ENCODE data around the gene CISTR.
"Not testable (repeated sequence)": the region's sequence is repeated elsewhere in the genome, so short reads cannot be mapped to it uniquely, and the experiment has no call there.

CISTR gene

DNA sequence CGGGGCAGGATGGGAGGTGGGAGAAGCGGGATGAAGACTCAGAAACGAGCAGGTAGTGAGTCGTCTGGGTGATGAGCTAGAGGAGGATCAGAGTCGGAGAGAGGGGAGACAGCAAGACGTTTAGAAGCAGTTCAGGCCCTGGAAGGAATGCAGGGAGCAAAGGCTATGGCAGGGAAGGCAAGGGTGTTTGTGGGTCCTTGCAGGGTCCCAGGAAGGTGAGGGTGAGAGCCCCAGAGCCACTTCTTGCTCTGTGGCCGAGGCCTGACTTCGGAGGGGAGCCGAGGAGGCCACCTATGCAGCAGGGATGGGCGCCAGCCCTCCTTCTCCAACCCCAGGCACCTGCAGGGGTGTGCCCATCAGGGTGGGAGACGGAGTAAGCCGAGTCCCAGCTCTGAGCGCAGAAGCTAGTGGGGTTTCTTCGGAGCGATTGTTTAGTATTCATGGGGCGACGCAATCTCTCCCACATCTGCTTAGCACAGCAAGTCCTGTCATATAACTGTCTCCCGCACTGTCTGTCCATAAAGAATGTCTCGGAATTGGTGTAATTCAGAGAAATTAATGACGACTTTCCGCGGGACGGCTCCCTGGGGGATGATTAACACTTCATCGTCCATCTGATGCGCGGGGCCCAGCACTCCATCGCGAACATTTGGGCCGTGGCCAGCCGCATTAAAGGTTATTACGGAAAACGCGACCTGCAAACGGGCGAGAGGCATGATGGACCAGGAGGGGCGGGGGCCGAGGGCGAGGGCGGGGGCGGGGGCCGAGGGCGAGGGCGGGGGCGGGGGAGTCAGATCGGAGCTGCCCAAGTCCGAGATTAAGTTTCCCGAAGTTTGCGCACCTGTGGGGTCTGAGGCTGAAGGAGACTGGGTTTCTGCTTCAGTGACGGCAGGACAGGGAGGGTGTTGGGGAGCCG lies 12.3 kb downstream of the CISTR start:
- no peak for DNase-seq

DNA sequence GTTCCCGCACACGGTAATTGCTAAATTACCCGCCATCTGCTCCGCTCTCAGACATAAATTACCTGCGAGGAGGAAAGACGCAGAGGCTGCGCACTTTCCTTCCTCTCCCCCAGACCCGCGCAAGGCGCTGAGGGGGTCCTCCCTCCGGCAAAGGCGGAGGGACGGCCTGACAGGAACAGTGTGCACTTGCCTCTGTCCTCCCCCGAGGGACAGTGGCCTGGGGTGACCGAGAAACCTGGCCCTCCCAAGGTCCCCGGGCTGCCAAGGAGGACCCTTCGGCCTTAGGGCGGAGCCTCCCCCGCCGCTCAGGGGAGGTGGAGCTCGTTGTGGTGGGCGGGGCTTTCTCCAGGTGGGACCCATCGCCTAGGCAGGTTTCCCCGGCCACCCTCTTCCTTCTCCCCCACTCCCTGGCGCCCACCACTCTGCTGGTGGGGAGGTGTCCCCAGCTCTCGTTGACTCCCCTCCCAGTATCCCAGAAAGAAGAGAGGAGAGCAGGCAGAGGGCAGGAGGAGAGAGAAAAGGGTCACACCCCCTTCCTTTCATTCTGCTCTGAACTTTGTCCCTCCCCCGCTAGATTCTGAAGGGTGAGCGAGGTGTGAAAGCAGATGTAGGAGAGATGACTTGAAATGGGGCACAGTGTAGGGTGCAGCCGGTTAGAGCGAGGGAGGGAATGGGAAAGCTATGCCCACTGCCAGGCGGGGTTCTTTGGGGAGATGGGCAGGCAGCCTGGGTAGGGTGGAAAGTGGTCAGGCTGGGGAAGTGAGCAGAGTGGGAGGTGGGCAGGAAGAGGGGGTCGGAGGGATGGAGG lies 13.2 kb downstream of the CISTR start:
- no peak for DNase-seq

DNA sequence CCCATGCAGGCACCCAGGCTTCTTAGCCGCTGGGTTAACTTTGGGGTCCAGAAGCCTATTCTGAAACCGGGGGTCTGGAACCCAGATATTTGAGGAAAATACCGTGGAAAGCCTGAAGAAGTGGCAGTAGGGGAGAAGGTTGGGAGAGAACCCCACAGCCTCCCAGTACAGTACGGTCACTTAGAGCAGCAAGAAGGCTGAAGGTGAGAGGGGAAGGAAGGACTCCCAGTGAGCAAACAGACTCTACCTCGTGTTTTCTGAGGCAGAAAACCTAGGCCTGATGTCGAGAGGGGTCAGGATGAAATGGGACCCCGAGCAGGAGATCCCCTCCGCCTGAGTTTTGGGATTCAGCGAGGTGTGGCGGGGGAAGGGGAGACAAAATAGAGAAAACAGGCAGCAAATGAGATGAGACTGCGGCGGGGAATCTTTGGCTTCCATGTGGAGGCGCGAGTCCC lies 13.8 kb downstream of the CISTR start:
- DNase-seq = no peak

DNA sequence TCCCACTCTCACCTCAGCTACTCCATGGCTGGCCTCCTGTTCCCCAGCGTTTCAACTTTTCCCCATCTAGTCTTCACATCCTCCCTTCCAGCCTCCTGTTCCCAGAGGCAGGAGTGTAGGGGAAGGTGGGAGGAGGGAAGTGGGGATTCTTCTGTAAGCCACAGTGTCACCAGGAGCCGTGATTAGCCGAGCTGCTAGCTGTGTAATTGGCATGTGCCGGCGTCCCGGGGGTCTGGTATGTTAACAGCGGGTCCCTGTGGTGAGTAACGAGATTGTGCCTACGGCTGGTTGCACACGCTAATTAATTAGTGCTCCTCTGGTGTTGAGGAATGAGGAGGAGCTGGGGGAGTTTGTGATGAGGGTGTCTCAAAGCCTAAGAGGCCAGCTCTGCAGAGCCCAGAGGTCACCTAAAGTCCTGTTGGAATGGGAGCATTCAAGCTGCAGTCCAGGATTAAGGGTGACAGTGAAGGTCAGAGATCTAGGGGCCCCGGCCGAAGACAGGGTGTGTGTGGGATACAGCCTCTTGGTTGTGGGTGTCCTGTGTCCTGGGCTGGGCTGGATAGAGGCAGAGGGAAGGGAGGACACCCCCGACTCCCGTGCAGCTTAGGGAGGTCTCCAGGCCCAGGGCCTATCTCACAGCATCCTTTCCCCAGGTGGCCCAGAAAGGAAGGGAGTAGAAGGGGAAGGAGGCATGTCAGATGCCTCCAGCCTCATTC lies 14.5 kb downstream of the CISTR start:
- DNase-seq = no peak

DNA sequence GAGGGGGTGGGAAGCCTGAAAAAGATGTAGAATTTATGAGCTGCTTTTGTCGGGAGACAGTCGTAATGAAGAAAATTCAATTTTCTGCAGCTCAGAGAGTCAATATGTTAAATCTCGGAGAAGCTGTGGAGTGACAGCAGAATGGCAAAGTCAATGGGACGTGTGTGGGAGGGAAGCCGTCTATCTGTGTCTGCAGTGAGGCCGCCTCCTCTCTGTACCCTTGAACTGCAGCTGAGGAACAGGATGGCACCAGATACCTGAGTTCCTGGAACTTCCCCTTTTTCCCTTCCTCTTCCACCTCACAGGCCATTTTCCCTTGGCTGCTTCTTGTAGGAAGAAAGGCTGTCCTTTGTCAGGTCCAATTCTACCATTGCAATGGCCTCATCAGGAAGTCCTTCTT lies 15.2 kb downstream of the CISTR start:
- DNase-seq = no peak

DNA sequence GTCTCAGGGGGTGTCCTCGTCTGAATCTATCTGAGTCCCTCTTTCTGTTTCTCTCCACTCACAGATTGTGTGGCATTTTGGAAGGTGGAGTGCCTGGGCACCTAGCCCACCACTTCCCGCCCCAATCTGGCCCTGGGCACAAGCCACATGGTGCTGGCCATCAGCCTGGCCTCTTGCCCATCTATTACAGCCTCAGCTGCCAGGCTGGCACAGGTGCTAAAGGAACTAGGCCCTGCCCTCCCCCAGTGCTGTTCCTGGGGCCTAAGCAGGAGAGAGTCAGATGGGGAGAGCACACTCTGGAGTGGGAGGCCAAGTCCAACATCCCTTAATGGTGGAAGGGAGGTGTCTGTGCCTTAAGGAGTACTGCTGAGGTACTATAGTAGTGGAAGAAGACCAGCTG lies 16.2 kb downstream of the CISTR start:
- no peak for DNase-seq

DNA sequence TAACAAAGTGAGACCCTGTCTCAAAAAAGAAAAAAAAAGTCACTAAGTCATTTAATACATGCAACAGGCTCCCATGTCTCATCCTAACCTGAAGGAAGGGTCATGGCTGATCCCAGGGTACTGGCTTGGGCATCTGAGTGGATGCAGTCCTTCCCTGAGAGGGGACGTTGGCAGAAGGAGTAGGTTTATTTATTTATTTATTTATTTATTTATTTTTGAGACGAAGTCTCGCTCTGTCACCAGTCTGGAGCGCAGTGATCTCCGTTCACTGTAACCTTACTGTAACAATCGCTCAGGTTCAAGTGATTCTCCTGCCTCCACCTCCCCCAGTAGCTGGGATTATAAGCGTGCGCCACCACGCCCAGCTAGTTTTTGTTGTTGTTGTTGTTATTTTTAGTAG lies 17.4 kb downstream of the CISTR start:
- DNase-seq = no peak

DNA sequence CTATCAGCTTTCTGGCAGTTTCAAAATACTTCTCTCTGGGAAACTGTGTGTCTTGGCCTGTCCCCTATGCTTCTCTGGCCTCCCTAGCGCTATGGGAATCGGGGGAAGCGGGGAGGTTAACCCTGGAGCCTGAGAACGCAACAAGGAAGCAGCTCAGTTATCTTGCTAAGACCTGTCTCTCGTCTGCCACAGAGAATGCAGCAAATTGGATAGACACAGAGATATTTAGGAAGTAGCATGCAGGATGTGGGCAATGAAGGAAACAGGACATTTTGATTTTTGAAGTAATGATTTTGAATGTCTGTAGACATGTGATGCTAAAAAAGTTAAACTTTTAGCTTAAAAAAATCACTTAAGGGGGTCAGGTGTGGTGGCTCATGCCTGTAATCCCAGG lies 18.0 kb downstream of the CISTR start:
- DNase-seq = no peak

DNA sequence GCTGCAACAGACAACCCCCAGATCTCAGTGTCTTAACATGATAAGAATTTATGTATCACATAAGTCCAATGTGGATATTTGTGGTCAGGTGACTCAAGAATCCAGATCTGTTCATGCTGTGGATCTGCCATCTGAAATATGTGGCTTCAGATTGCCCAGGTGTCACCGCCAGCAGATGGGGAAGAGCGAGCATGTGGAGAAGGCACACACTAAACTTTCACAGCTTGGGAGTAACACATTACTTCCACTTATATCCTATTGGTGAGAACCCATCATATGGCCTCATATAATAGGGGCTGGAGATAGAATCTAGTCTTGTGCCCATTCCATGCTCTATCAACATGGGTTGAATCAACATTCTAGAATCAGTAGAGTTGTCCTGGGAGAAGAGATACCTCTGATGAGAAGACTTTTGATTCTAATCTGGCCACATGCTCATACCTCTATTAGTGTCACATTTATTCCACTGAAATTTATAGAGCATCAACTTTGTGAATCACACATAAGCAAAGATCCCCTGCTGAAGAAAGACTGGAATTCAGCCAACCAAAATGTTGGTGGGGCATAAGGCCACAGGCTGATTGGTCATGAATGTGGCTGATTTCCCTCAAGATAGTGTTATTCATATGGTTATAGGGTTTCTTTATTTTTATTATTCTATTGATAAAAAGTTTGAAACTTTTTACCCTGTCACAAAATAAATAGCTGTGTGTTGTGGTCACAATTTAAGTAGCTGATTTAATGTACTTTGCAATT lies 18.6 kb downstream of the CISTR start:
- DNase-seq = peak; percentile 78

DNA sequence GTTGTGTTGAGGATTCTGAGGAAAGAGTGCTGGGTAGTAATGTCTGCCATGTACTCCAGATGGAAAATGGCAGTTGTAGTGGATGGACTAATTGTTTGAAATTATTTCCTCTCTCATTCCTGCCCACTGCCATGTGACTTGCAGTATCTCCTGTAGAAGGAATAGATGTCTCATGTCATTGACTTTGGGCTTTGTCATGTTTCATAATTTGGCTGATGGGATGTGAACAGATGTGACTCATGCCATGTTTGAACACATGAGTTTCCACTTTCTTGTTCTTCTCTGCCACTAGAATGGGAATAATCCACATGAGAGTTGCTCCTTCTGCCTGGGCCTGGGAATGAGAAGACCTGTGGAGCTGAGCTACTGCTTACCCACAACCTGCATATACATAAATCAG lies 22.1 kb downstream of the CISTR start:
- DNase-seq = no peak

DNA sequence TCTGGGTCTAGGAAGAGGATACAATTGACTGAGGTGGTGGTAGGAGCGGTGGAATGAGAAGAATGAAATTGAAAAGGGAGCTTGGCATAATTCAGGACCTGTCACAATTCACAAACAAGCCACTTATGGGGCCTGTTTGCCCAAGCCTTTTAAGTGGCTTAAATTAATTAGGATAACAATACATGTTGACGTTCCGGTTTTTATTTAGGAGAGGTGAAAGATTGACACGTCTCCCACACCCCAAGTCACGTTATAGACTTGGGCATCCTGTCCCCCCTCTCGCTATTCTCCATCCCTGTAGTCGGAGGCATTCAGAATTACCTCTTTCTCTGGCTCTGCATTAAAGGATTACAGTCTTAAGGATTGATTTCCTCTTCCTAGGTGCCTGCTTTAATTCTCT lies 23.6 kb downstream of the CISTR start:
- no peak for DNase-seq

DNA sequence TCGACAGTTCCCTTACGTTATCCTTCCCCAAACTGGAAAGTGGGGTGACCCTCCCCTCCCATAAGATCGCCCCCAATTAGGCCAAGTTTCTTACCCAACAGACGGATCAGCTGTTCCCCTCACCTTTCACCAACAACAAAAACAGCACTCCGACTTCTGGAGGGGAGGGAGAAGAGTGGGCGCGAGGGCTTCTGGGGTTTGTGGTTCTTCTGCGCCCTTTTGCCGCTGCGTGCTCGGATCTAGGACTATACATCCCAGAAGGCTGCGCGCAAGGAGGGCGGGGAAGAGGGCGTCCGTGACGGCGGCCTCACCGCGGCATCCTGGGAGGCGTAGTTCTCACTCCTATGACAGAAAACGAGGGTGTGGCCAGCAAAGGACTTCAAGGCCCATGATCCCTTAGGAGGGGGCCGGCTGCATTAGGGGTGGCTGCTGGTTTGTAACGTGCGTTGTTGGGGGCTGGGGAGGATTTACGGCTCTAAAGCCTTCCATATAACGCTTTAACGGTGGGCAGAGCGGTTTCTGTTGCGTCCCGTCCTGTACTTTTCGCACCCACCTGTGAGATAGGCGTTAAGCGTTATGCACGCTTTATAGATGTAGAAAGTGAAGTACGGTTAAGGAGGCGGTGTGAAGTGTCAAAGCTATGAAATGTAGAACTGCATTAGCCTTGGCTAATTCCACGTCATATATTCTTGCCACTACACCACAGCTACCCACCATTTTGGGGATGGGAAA lies 24.3 kb downstream of the CISTR start, which contains the start of gene CALCOCO1:
Gene CALCOCO1, minus strand, starts transcription at position 143 of the 732 bp plus-strand sequence. CDS start 2,210 bp downstream, outside the sequence.
- DNase-seq = peak; percentile 98

DNA sequence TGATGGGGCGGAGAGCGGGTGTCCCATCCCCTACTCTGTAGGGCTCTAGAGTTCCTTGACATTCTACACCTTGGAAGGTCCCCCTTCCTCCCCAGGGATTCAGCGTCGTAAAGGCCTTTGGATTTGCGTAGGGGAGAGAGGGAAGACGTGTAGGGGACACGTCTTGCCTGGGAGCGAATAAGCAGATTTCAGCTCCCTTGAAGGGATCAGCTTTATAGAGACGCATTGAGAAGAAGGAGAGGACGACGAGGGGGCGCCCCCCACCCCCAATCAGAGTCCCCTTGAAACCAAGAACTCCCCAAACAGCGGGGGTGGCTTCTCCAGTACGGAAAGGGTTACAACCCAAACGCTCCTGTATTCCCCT lies 24.9 kb downstream of the CISTR start:
- DNase-seq = peak; percentile 18

DNA sequence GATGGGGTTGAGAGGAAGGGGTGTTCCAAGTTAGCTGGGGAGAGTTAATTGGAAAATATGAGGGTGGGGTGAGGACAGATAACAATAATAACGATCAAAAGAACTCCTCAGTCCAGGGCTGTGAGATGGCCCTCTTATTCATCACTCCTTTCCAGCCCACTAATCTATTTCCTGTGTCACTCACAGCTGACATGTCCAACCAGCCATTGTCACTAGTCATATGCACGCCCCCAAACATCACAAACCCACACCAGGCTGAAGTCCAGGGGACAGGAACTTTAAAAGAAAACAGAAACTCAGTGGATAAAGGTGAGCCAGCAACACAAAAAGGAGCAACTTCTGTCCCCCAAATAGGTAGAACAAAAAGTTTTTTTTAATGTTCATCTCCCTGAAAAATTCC lies 25.4 kb downstream of the CISTR start:
- DNase-seq = peak; percentile 34

DNA sequence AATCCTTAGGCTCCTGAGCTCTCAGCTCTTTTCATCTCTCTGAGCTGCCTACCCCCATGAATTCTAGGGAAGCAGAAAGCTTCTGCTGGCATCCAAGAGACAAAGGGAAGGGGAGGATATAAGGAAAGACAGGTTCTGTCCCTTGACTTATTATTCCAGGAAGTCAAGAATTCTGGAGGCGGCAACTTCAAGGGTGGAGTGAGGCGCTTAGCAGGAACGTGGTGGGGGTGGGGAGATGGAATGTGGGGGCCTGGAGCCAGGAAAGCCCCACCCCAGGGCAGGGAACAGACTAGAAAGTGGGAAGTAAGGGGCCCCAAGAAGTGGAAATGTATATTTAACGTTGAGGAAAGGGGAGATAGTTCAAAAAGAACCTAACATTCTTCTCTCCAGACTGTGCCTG lies 26.0 kb downstream of the CISTR start:
- peak; percentile 49 for DNase-seq

DNA sequence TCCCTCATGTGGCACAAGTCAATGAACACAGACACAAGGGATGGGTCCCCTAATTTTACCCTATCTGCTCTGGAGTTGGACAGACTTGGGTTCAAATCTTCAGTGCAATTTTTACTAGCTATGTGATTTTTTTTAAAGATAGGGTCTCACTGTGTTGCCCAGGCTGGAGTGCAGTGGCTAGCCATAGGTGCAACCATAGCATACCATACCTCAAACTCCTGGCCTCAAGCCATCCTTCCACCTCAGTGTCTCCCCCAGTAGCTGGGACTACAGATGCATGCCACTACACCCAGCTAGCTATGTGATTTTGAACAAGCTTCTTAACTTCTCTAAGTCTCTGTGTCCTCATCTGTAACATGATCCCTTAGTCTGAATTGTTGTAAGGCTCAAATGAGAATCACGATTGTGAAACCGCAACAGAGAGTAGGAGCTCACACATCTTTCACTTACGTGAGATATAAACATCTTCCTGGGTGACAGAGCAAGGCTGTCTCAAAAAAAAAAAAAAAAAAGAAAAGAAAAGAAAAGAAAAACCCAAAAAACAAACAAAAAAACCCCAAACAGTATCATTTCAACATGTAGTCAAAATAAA lies 29.2 kb downstream of the CISTR start:
- DNase-seq = no peak

DNA sequence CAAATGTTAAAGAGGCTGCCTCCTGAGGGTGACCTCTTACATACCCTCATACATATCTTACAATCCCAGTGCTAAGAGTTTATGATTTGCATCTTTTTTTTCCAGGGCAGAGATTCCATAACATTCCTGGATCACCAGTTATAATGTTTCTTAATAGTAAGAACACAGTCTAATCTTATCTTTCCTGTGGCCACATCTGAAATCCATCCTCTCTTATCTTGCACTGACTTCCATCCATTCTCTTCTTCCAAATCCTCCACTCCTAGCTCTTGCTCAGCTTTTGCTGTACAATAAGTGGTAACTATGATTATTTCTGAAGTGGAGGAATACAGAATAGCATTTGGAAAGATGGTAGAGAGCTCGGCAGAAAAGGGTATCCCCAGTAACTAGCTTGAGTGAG lies 30.8 kb downstream of the CISTR start:
- no peak for DNase-seq

DNA sequence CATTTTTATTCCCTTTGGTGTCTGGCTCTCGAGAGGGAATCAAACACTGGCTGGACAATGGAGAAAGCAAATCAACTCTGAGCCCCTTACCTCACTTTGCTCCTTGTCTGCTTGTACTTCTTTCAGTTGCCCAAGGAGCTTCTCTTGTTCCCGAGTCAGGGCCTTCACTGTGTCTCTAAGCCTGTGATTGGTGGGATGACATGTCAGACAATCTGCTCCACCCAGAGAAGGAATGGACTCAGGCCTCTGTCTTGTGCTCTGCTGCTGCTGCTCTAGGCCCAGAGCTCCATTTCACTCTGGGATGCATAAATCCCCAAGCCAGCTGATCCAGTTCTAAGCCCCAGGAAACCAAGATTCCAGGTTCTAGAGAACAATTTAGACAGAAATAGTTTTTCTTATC lies 32.1 kb downstream of the CISTR start:
- DNase-seq = no peak

DNA sequence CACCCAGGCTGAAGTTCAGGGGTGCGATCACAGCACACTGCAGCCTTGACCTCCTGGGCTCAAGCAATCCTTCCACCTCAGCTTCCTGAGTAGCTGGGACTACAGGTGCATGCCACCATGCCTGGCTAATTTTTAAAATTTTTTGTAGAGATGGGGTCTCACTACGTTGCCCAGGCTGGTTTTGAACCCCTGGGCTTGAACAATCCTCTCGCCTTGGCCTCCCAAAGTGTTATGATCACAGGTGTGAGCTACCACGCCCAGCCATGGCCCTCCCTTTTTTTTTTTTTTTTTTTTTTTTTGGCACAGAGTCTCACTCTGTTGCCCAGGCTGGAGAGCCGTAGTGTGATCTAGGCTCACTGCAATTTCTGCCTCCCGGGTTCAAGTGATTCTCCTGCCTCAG lies 33.2 kb downstream of the CISTR start:
- not testable (repeated sequence) for DNase-seq

DNA sequence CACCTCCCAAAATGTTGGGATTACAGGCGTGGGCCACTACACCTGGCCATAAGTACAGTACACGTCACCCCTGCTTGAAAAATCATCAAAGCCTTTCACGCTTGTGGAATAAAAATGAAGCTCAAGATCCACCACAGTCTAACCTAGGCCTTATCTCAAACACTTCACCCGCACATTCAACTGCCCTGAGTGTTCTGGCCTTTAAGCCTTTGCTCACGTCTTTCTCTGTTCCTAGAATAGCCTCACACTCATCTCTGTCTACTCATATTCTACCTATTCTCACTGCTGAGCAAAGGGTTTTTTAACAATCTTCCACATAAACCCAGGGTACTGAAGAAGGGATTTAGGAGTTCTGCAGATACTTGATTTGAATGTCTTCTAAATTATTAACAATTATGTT lies 34.5 kb downstream of the CISTR start:
- no peak for DNase-seq

DNA sequence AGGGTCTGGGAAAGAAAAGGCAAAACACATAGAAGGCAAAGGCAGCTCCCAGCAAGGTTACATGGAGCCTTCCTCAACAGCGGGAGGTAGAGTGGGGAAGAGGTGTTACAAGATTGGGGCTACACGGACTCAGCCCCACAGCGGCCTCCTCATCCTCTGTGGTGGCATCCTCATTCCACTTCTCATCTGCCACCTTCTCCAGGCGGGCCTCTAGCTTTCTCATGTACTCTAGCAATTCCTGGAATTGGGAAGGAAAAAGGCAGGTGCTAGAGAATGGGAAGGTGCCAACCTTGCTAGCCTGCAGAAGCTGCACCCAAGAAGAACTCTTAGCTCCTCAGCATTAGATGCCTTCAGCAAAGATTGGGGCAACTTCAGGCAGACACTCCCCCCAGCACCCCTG lies 37.8 kb downstream of the CISTR start:
- DNase-seq = no peak
